Stimulated activated effector memory CD8-positive, alpha-beta T cell treated with anti-CD3 and anti-CD28 coated beads, Interleukin-12 subunit alpha, Interleukin-12 subunit beta, amount 100 ng/mL, for 72 hours (primary cell): Measurements from ENCODE around the gene CNOT4.

Source experiments
- ATAC-seq: fragments of 150-1000 bp; cut with Tn5 transposase; 2 replicates; pipeline ENCODE4 v1.10.0; 2021
- DNase-seq, 2 donors: peaks; one replicate each; pipeline ENCODE4 v3.0.0; 2021 to 2022; ENCODE audit warnings: low spot score in 2 of 2
- H3K27ac Mint-ChIP-seq: one replicate; pipeline ENCODE4 v1.8.0; 2022; ENCODE audit warnings: mild to moderate bottlenecking, mixed read lengths
- H3K36me3 Mint-ChIP-seq: one replicate; pipeline ENCODE4 v1.8.0; 2022; ENCODE audit warnings: mild to moderate bottlenecking, mixed read lengths
- H3K4me1 Mint-ChIP-seq: one replicate; pipeline ENCODE4 v1.8.0; 2022; ENCODE audit warnings: mixed read lengths
- H3K4me3 Mint-ChIP-seq: one replicate; pipeline ENCODE4 v1.8.0; 2022; ENCODE audit warnings: mild to moderate bottlenecking, mixed read lengths
- H3K9me3 Mint-ChIP-seq: one replicate; pipeline ENCODE4 v1.8.0; 2022; ENCODE audit warnings: mixed read lengths

The CNOT4 gene

GRCh38 chr7:135377171-135377570 is 132.7 kb downstream of the CNOT4 start:
- H3K9me3 Mint-ChIP-seq, result no peaks in the 10 kb centered on the region
- no peak for ATAC-seq
- no peak overlapping the region for H3K4me3 Mint-ChIP-seq
- DNase-seq, result no peak
- H3K4me1 Mint-ChIP-seq, result no peaks in the 10 kb centered on the region
- H3K27ac Mint-ChIP-seq, result no peak overlapping the region
- peaks cover 7% of the 10 kb centered on the region for H3K36me3 Mint-ChIP-seq

GRCh38 chr7:135375908-135376699 is 133.8 kb downstream of the CNOT4 start:
- Mint-ChIP-seq H3K4me1 (no peaks in the 10 kb centered on the region), H3K9me3 (no peaks in the 10 kb centered on the region), H3K4me3 (no peak overlapping the region), H3K36me3 (peaks cover 7% of the 10 kb centered on the region), H3K27ac (no peak overlapping the region)
- no peak for DNase-seq
- ATAC-seq, result no peak

- Mint-ChIP-seq H3K36me3 (peaks cover 7% of the 10 kb centered on the region), H3K9me3 (no peaks in the 10 kb centered on the region), H3K4me3 (no peak overlapping the region), H3K27ac (no peak overlapping the region), H3K4me1 (peaks cover 5% of the 10 kb centered on the region)
- no peak for ATAC-seq
- DNase-seq, result no peak
These were observed 135.2 kb downstream of the CNOT4 start for GRCh38 chr7:135374736-135375135.

DNA sequence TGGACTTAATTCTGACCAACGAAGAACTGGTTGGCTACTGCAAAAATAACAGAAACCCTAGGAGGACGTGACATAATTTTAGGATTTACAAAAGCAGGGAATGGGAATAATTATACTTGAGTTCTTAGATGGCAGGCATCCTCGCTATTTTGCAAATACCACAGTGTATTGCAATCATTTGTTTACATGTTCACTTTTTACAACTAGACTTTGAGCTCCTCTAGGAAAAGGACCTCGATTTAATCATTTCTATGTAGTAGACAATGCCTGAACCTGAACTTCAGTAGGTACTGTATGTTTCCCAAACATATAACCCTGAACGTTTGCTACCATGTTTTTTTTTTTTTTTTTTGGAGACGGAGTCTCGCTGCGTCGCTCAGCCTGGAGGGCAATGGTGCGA is 137.7 kb downstream of the CNOT4 start:
- H3K27ac Mint-ChIP-seq, result no peak overlapping the region
- DNase-seq (no peak), ATAC-seq (no peak)
- H3K4me1 Mint-ChIP-seq, result peaks cover 11% of the 10 kb centered on the region
- no peaks in the 10 kb centered on the region for H3K9me3 Mint-ChIP-seq
- no peak overlapping the region for H3K4me3 Mint-ChIP-seq
- H3K36me3 Mint-ChIP-seq, result peaks cover 7% of the 10 kb centered on the region

GRCh38 chr7:135370656-135371055 is 139.2 kb downstream of the CNOT4 start:
- Mint-ChIP-seq H3K27ac (no peak overlapping the region), H3K36me3 (peaks cover 2% of the 10 kb centered on the region), H3K9me3 (no peaks in the 10 kb centered on the region), H3K4me1 (peaks cover 11% of the 10 kb centered on the region), H3K4me3 (no peak overlapping the region)
- no peak for DNase-seq
- no peak for ATAC-seq

DNA sequence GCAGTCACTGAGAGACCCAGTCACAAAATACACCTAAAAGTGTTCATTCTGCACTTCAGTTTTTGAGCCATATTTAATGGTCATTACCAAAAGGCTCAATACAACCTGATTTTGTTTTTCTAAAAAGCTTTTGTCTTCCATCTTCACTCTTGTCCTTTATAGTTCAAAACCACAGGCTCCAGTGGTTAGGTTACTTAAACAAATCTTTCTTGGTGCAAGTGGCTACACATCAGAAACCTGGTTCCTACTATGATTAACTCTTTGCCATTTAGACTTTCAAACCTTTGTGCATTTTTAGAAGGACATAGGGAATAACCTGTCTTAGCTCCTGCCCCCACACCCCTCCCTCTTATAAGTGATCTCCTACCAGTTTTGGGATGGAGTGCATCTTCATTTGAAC is 140.5 kb downstream of the CNOT4 start:
- Mint-ChIP-seq H3K9me3 (no peaks in the 10 kb centered on the region), H3K27ac (no peak overlapping the region), H3K4me3 (no peak overlapping the region), H3K36me3 (no peaks in the 10 kb centered on the region), H3K4me1 (peaks cover 11% of the 10 kb centered on the region)
- no peak for DNase-seq
- no peak for ATAC-seq

DNA sequence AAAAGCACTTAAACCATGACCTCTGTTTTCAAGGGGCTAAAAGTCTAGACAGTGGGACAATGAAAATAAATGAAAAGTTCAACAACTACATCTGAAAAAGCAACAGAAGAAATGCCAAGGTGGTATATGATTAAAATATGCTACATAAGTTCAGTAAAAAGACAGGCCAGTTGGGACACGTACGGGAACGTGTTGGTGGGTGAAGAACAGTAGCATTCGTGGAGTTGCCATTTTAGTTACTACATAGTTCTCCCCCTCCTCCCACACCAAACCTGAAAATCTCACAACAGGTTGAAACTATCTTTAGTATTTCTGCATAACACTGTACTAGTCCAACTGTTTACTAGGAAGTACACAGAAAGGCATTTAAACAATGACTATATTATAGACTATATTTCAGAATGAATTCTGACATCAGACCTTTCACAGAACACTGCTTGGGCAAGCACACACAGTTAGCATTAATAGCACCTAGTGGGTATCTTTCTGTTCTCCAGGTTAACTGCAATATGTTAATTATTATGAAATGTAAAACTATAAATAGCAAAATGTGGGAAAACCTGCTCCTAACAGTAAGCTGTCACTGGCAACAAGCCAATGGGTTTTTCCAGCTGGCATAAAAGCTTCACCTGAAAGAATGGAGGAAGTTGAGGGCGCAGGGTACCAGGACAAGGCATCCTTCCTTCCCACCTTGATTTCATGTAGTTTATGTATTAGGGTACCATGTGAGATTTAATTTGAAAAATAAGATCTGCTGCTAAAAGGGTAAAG is 141.3 kb downstream of the CNOT4 start:
- H3K4me3 Mint-ChIP-seq, result no peak overlapping the region
- DNase-seq (no peak), ATAC-seq (no peak)
- no peaks in the 10 kb centered on the region for H3K36me3 Mint-ChIP-seq
- no peaks in the 10 kb centered on the region for H3K9me3 Mint-ChIP-seq
- no peak overlapping the region for H3K27ac Mint-ChIP-seq
- H3K4me1 Mint-ChIP-seq, result peaks cover 11% of the 10 kb centered on the region

- H3K4me1 Mint-ChIP-seq, result peaks cover 11% of the 10 kb centered on the region
- no peaks in the 10 kb centered on the region for H3K9me3 Mint-ChIP-seq
- no peak overlapping the region for H3K4me3 Mint-ChIP-seq
- DNase-seq (no peak), ATAC-seq (no peak)
- peaks cover 15% of the 10 kb centered on the region for H3K36me3 Mint-ChIP-seq
- H3K27ac Mint-ChIP-seq, result no peak overlapping the region
These were observed 142.9 kb downstream of the CNOT4 start for GRCh38 chr7:135366843-135367508.

- DNase-seq (no peak), ATAC-seq (no peak)
- H3K4me1 Mint-ChIP-seq, result peaks cover 11% of the 10 kb centered on the region
- H3K27ac Mint-ChIP-seq, result no peak overlapping the region
- H3K4me3 Mint-ChIP-seq, result no peak overlapping the region
- H3K36me3 Mint-ChIP-seq, result peaks cover 25% of the 10 kb centered on the region
- H3K9me3 Mint-ChIP-seq, result no peaks in the 10 kb centered on the region
These were observed 144.2 kb downstream of the CNOT4 start for GRCh38 chr7:135365721-135366120.

DNA sequence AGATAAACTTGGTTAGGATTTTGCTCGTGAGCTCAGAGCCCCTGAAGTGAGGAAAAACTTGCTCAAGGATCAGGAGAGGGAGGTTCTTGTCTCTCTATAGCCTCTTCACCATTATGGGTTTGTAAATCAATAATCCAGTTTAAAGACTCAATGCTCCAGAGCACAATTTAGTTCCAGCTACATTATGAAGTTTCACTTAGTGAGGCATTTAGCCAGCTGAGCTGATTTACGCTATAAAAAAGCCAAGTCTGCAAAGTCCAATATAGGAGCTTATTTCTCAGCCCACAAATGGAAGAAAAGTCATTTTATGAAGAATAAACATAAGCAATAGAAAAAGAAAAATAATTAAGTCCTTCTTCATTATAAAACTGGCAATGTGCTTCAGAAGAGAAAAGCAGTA is 145.7 kb downstream of the CNOT4 start:
- Mint-ChIP-seq H3K27ac (no peak overlapping the region), H3K4me1 (peaks cover under 1% of the 10 kb centered on the region), H3K36me3 (peaks cover 25% of the 10 kb centered on the region), H3K4me3 (no peak overlapping the region), H3K9me3 (no peaks in the 10 kb centered on the region)
- no peak for ATAC-seq
- no peak for DNase-seq

GRCh38 chr7:135362871-135363270 is 147.0 kb downstream of the CNOT4 start:
- ATAC-seq (no peak), DNase-seq (no peak)
- Mint-ChIP-seq H3K36me3 (peaks cover 25% of the 10 kb centered on the region), H3K9me3 (no peaks in the 10 kb centered on the region), H3K4me3 (no peak overlapping the region), H3K27ac (no peak overlapping the region), H3K4me1 (no peaks in the 10 kb centered on the region)

GRCh38 chr7:135361788-135362187 is 148.1 kb downstream of the CNOT4 start:
- no peak overlapping the region for H3K27ac Mint-ChIP-seq
- H3K9me3 Mint-ChIP-seq, result no peaks in the 10 kb centered on the region
- no peaks in the 10 kb centered on the region for H3K4me1 Mint-ChIP-seq
- ATAC-seq, result no peak
- no peak overlapping the region for H3K4me3 Mint-ChIP-seq
- no peak for DNase-seq
- H3K36me3 Mint-ChIP-seq, result peaks cover 25% of the 10 kb centered on the region

- DNase-seq, result no peak
- H3K27ac Mint-ChIP-seq, result no peak overlapping the region
- peaks cover 25% of the 10 kb centered on the region for H3K36me3 Mint-ChIP-seq
- H3K4me3 Mint-ChIP-seq, result no peak overlapping the region
- no peak for ATAC-seq
- no peaks in the 10 kb centered on the region for H3K9me3 Mint-ChIP-seq
- no peaks in the 10 kb centered on the region for H3K4me1 Mint-ChIP-seq
These were observed 150.3 kb downstream of the CNOT4 start for GRCh38 chr7:135359615-135360014.

DNA sequence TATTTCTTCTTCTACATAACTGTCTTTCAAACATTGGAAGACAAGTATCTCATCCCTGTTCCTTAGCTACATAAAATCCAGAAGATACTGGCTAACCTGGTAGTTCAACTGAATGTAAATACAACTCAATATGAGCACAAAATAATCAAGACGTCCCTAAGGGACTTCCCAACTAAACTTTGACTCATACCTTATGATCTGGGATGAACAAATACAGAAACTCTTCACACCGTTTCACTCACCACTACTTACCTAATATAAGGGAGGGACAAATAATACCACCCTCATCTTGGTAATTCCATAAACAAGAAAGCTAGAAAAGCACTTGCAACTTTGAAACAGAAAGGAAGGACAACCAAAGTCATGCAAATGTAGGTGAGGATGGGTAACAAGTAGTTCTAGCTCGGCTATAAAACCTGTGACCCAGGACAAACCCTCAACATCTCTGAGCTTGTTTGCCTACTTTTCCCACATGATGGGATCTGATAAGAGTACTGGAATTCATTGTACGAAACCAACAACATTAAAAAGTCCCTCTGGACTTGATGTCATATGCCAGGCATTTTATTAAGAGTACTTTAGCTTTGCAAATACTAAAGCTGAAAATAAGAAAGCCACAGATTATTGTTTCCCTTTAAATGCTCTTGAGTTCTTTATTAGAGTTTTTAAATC is 154.4 kb downstream of the CNOT4 start:
- ATAC-seq, result no peak
- H3K4me3 Mint-ChIP-seq, result no peak overlapping the region
- DNase-seq, result no peak
- no peak overlapping the region for H3K27ac Mint-ChIP-seq
- H3K4me1 Mint-ChIP-seq, result no peaks in the 10 kb centered on the region
- H3K36me3 Mint-ChIP-seq, result no peaks in the 10 kb centered on the region
- H3K9me3 Mint-ChIP-seq, result no peaks in the 10 kb centered on the region

GRCh38 chr7:135353832-135354231 is 156.1 kb downstream of the CNOT4 start:
- Mint-ChIP-seq H3K4me3 (no peak overlapping the region), H3K27ac (no peak overlapping the region), H3K9me3 (no peaks in the 10 kb centered on the region), H3K4me1 (no peaks in the 10 kb centered on the region), H3K36me3 (no peaks in the 10 kb centered on the region)
- ATAC-seq, result no peak
- DNase-seq, result no peak
